T-cell (primary cell): ENCODE measurements around the gene RAD9A. TPM values are rescaled to one million over a fixed set of nuclear protein-coding genes. Genes with fewer than 3 reads are reported as not detected.
A peak's percentile ranks its signal among the peaks of the same experiment; 100 is the strongest.

Experiments
- ATAC-seq, 4 experiments: fragments of 200-7000 bp in 3 of 4; fragments of 150-1000 bp in 1 of 4; cut with Tn5 transposase; replicated peaks in 1 of 4; 1 replicate in 3 of 4; 2 replicates in 1 of 4; pipeline ENCODE4 v1.10.0; 2021; ENCODE audit warnings: moderate library complexity in 3 of 4, mild to moderate bottlenecking in 2 of 4, moderate number of reproducible peaks in 1 of 4
- CTCF ChIA-PET, 2 donors: fragments of 300-600 bp; sonication (Branson Sonifier 250); formaldehyde crosslinking; loops; one replicate each; lab custom pipeline; 2022; ENCODE audit warnings: antibody characterized with exemption in 2 of 2; lab: Charles Lee
- POLR2A ChIA-PET, 2 donors: fragments of 300-600 bp; sonication (Branson Sonifier 250); formaldehyde crosslinking; loops; one replicate each; lab custom pipeline; 2022; ENCODE audit warnings: antibody characterized with exemption in 2 of 2; lab: Charles Lee
- DNase-seq, 35 experiments: peaks; one replicate each; pipeline versions ENCODE4 v3.0.0 to v3.0.0-alpha.2; 2013 to 2023
- H3K27ac ChIP-seq: one replicate; pipeline ENCODE4 v1.5.1; 2013; ENCODE audit warnings: low read length
- H3K27me3 ChIP-seq, 2 experiments: replicated peaks in 1 of 2; 1 replicate in 1 of 2; 2 replicates in 1 of 2; pipeline versions ENCODE4 v1.6.1 to v1.7.0; 2013; ENCODE audit warnings: low read length in 1 of 2, mixed read lengths in 1 of 2; ENCODE audit not compliant: control insufficient read depth in 2 of 2, insufficient read depth in 2 of 2; ENCODE audit errors: extremely low read depth in 1 of 2
- H3K36me3 ChIP-seq, 2 donors: 1 replicate in 1 of 2; 2 replicates in 1 of 2; pipeline versions ENCODE4 v1.6.1 to v1.7.0; 2013; ENCODE audit warnings: low read length in 1 of 2; ENCODE audit not compliant: control insufficient read depth in 2 of 2, insufficient read depth in 1 of 2; ENCODE audit errors: extremely low read depth in 1 of 2
- H3K4me1 ChIP-seq, 2 experiments: 1 replicate in 1 of 2; 2 replicates in 1 of 2; pipeline versions ENCODE4 v1.6.1 to v1.7.0; 2013; ENCODE audit warnings: low read length in 2 of 2, mixed read lengths in 1 of 2; ENCODE audit not compliant: insufficient read depth in 2 of 2, control insufficient read depth in 1 of 2; ENCODE audit errors: extremely low read depth in 1 of 2
- H3K4me3 ChIP-seq, 2 donors: 1 replicate in 1 of 2; 2 replicates in 1 of 2; pipeline versions ENCODE4 v1.5.1 to v1.7.0; 2013; ENCODE audit warnings: mild to moderate bottlenecking in 2 of 2, low read length in 1 of 2, moderate library complexity in 1 of 2; ENCODE audit not compliant: control insufficient read depth in 1 of 2; ENCODE audit errors: extremely low read depth in 1 of 2
- H3K9me3 ChIP-seq: 2 replicates; pipeline ENCODE4 v1.7.0; 2013
- H3K27ac Mint-ChIP-seq, 2 donors: one replicate each; pipeline ENCODE4 v1.8.0; 2020 to 2021; ENCODE audit warnings: mild to moderate bottlenecking in 2 of 2, mixed read lengths in 2 of 2
- H3K27me3 Mint-ChIP-seq, 2 donors: one replicate each; pipeline ENCODE4 v1.8.0; 2021 to 2022; ENCODE audit warnings: mixed read lengths in 2 of 2
- H3K36me3 Mint-ChIP-seq: one replicate; pipeline ENCODE4 v1.8.0; 2021; ENCODE audit warnings: mixed read lengths
- H3K4me1 Mint-ChIP-seq, 3 donors: one replicate each; pipeline ENCODE4 v1.8.0; 2020 to 2022; ENCODE audit warnings: mixed read lengths in 3 of 3, mild to moderate bottlenecking in 1 of 3
- H3K4me3 Mint-ChIP-seq, 3 donors: one replicate each; pipeline ENCODE4 v1.8.0; 2020 to 2022; ENCODE audit warnings: mild to moderate bottlenecking in 3 of 3, mixed read lengths in 3 of 3, moderate library complexity in 3 of 3
- H3K9me3 Mint-ChIP-seq, 3 donors: one replicate each; pipeline ENCODE4 v1.8.0; 2020 to 2022; ENCODE audit warnings: mixed read lengths in 3 of 3
- whole genome bisulfite sequencing: methylation state at CpG from one replicate; pipeline ENCODE4 v1.1.5; 2013; ENCODE audit warnings: missing lambda C conversion rate; ENCODE audit not compliant: insufficient coverage; 5-methylcytosine and 5-hydroxymethylcytosine counted together
- total RNA-seq, 35 experiments: library from RNA in 6 of 35; stranded (reverse) in 6 of 35; fragments of 120-200 nt in 1 of 35; gene quantifications; one replicate each; pipeline versions ENCODE4 v1.2.1 to v1.2.4 and lab custom pipeline; 2013 to 2026

Gene RAD9A
- total RNA-seq, 5 donors from 2014 or later (not counting 1 experiment from before 2014, with no cell fraction given), result 34.9 to 63.8 (median 56.2) TPM

GRCh38 chr11:67384851-67385366 is 6.9 kb upstream of the RAD9A start:
- peaks cover 0 to 13% of the 10 kb centered on the region in 2 experiments for H3K4me1 ChIP-seq
- no peaks in the 10 kb centered on the region for H3K36me3 ChIP-seq
- Mint-ChIP-seq H3K36me3 (no peaks in the 10 kb centered on the region), H3K4me1 (peaks cover 15 to 23% (median 16%) of the 10 kb centered on the region in 3 donors), H3K9me3 (no peaks in the 10 kb centered on the region), H3K4me3 (no peak overlapping the region), H3K27me3 (peaks cover 3 to 8% of the 10 kb centered on the region in 2 donors), H3K27ac (no peak overlapping the region)
- WGBS, result 92% methylated on average over 3 of the region's 3 CpGs
- ChIA-PET CTCF (interaction anchor here in 1 of 2 donors (1.1 kb wide), 1 partner anchor 32 kb away, joined by 3 read pairs; the partner anchor contains the start of gene POLD4), POLR2A (no interaction called here)
- DNase-seq, result no peak
- no peak for ATAC-seq
- H3K4me3 ChIP-seq, result no peak overlapping the region
- H3K27me3 ChIP-seq, result peaks cover 0 to 6% of the 10 kb centered on the region in 2 experiments
- H3K9me3 ChIP-seq, result no peaks in the 10 kb centered on the region
- H3K27ac ChIP-seq, result no peak overlapping the region

- no peaks in the 10 kb centered on the region for H3K36me3 ChIP-seq
- WGBS, result 46% methylated on average over 2 of the region's 9 CpGs
These were observed 4.7 kb upstream of the RAD9A start for GRCh38 chr11:67387069-67387468.

DNA sequence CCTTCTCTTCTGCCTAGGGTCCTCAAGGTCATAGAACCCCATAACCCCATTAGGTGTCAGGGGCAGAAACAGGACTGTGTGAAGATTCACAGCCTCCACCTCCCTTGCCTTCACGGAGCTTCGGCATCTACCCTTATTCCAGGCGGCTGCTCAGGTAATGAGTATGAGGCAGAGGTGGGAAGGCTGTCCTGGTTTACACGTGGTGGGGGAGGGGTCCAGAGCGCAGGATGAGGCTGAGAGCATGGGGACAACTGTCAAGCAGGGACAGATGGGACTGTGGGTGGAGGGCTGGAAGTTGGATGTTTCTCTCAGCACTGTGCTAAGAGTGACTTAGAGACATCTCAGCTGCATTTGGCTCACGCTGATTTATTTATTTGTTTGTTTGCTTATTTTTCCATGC is 4.3 kb upstream of the RAD9A start:
- peaks cover 1 to 31% of the 10 kb centered on the region in 2 experiments for H3K4me1 ChIP-seq
- H3K36me3 ChIP-seq, result no peaks in the 10 kb centered on the region
- POLR2A ChIA-PET, result no interaction called here
- DNase-seq (no peak), ATAC-seq (no peak)
- Mint-ChIP-seq H3K27ac (peak overlapping the region in 1 of 2 donors; percentile 22), H3K4me1 (peaks cover 24 to 26% (median 26%) of the 10 kb centered on the region in 3 donors), H3K9me3 (no peaks in the 10 kb centered on the region), H3K4me3 (no peak overlapping the region), H3K36me3 (no peaks in the 10 kb centered on the region), H3K27me3 (peaks cover 0 to 8% of the 10 kb centered on the region in 2 donors)
- H3K4me3 ChIP-seq, result no peak overlapping the region
- CTCF ChIA-PET, result interaction anchor here in 1 of 2 donors (1.9 kb wide), 1 partner anchor 36 kb away, joined by 8 read pairs; no protein-coding TSS in a partner anchor
- H3K27me3 ChIP-seq, result peaks cover 0 to 3% of the 10 kb centered on the region in 2 experiments
- 50% methylated on average over 2 of the region's 6 CpGs for WGBS
- H3K9me3 ChIP-seq, result no peaks in the 10 kb centered on the region
- H3K27ac ChIP-seq, result no peak overlapping the region

More at GRCh38 chr11:67387069-67387468, 4.7 kb upstream of the RAD9A start:
- Mint-ChIP-seq H3K9me3 (no peaks in the 10 kb centered on the region), H3K27me3 (peaks cover 0 to 8% of the 10 kb centered on the region in 2 donors), H3K4me3 (no peak overlapping the region), H3K4me1 (peaks cover 21 to 25% (median 24%) of the 10 kb centered on the region in 3 donors), H3K27ac (no peak overlapping the region), H3K36me3 (no peaks in the 10 kb centered on the region)
- ATAC-seq (no peak), DNase-seq (no peak)
- Histone ChIP-seq H3K4me1 (peaks cover 0 to 31% of the 10 kb centered on the region in 2 experiments), H3K27ac (no peak overlapping the region), H3K9me3 (no peaks in the 10 kb centered on the region), H3K4me3 (no peak overlapping the region), H3K27me3 (peaks cover 0 to 3% of the 10 kb centered on the region in 2 experiments)
- POLR2A ChIA-PET, result interaction anchor here in 1 of 2 donors (0.6 to 0.7 kb wide), 2 partner anchors 31 to 744 kb away, joined by 3 read pairs; no protein-coding TSS in a partner anchor
- CTCF ChIA-PET, result interaction anchor here (0.6 to 1.9 kb wide), 6 partner anchors 27 to 242 kb away, joined by 3 to 8 read pairs (median 4); partner anchors contain the start of genes NUDT8 (in 1 of the 2) and POLD4 (in 1 of the 2)

DNA sequence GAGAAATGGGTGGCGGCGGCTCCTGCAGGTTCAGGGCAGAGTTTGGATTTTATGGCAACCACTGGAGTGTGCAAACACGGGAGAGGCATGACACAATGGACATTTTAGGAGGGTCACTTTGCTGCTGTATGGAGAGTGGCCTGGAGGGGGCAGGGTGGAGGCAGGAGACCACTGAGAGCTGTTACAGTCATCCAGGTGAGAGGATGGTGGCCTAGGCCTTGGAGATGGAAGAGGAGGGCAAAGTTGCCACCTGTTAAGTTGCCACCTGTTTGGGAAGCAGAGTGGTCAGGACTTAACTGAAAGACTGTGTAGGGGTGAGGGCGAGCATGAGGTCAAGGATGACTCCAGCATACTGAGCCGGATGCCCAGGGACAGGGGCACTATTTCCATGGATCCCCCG is 2.3 kb upstream of the RAD9A start:
- no peaks in the 10 kb centered on the region for H3K9me3 Mint-ChIP-seq
- peak in 14 of 35 experiments; percentile 33 to 67 (median 54) for DNase-seq
- peak in 3 of 4 experiments; percentile 27 to 39 (median 36) for ATAC-seq
- no peak overlapping the region for H3K27ac ChIP-seq
- H3K36me3 Mint-ChIP-seq, result peaks cover 3% of the 10 kb centered on the region
- peaks cover 0 to 6% of the 10 kb centered on the region in 2 donors for H3K36me3 ChIP-seq
- peaks cover 7 to 38% of the 10 kb centered on the region in 2 experiments for H3K4me1 ChIP-seq
- H3K27me3 Mint-ChIP-seq, result peaks cover 0 to 6% of the 10 kb centered on the region in 2 donors
- no peaks in the 10 kb centered on the region for H3K9me3 ChIP-seq
- H3K4me3 ChIP-seq, result no peak overlapping the region
- H3K4me3 Mint-ChIP-seq, result peak overlapping the region; percentile 66 to 85 (median 74)
- 74% methylated on average over 3 of the region's 6 CpGs for WGBS
- POLR2A ChIA-PET, result no interaction called here
- H3K27ac Mint-ChIP-seq, result peak overlapping the region; percentile 48 to 62
- no peaks in the 10 kb centered on the region for H3K27me3 ChIP-seq
- CTCF ChIA-PET, result interaction anchor here in 1 of 2 donors (0.7 kb wide), 1 partner anchor 36 kb away, joined by 4 read pairs; the partner anchor contains the start of gene POLD4
- H3K4me1 Mint-ChIP-seq, result peaks cover 36 to 39% (median 36%) of the 10 kb centered on the region in 3 donors

- 9% methylated on average over 8 of the region's 15 CpGs for WGBS
- no peaks in the 10 kb centered on the region for H3K27me3 ChIP-seq
- CTCF ChIA-PET, result interaction anchor here (0.5 to 1.6 kb wide), 5 partner anchors 11 to 263 kb away, joined by 3 to 9 read pairs (median 6); partner anchors contain the start of genes POLD4 (in 1 of the 2) and PPP1CA (in 1 of the 2)
- H3K4me1 ChIP-seq, result peaks cover 7 to 43% of the 10 kb centered on the region in 2 experiments
- ATAC-seq (no peak), DNase-seq (no peak)
- Mint-ChIP-seq H3K27me3 (no peaks in the 10 kb centered on the region), H3K27ac (peak overlapping the region; percentile 77 to 80), H3K36me3 (peaks cover 3% of the 10 kb centered on the region), H3K9me3 (no peaks in the 10 kb centered on the region), H3K4me1 (peaks cover 36 to 39% (median 36%) of the 10 kb centered on the region in 3 donors), H3K4me3 (peak overlapping the region; percentile 85 to 87 (median 85))
- H3K4me3 ChIP-seq, result peak overlapping the region; percentile 62 to 89
- H3K36me3 ChIP-seq, result peaks cover 4 to 6% of the 10 kb centered on the region in 2 donors
- POLR2A ChIA-PET, result no interaction called here
- no peaks in the 10 kb centered on the region for H3K9me3 ChIP-seq
- peak overlapping the region; percentile 67 for H3K27ac ChIP-seq
These were observed 861 bp upstream of the RAD9A start for GRCh38 chr11:67390947-67391303.

- Histone ChIP-seq H3K36me3 (peaks cover 6 to 10% of the 10 kb centered on the region in 2 donors), H3K4me1 (peaks cover 11 to 56% of the 10 kb centered on the region in 2 experiments), H3K9me3 (no peaks in the 10 kb centered on the region), H3K27me3 (no peaks in the 10 kb centered on the region), H3K27ac (no peak overlapping the region), H3K4me3 (peak overlapping the region; percentile 62 to 89)
- WGBS, result 14% methylated on average over 25 of the region's 31 CpGs
- Mint-ChIP-seq H3K4me3 (peak overlapping the region; percentile 85 to 87 (median 85)), H3K27me3 (no peaks in the 10 kb centered on the region), H3K36me3 (peaks cover 8% of the 10 kb centered on the region), H3K4me1 (peaks cover 46 to 49% (median 49%) of the 10 kb centered on the region in 3 donors), H3K27ac (peak overlapping the region; percentile 80 to 81), H3K9me3 (no peaks in the 10 kb centered on the region)
- DNase-seq (peak in 1 of 35 experiments; percentile 27), ATAC-seq (no peak)
- POLR2A ChIA-PET, result interaction anchor here in 1 of 2 donors (1.1 kb wide), 1 partner anchor 114 kb away, joined by 3 read pairs; no protein-coding TSS in a partner anchor
- CTCF ChIA-PET, result interaction anchor here (0.9 to 1.6 kb wide), 2 partner anchors 10 to 41 kb away, joined by 5 to 9 read pairs; partner anchors contain the start of gene PPP1CA (in 1 of the 2)
These were observed 463 bp downstream of the RAD9A start for GRCh38 chr11:67392183-67392715.
